HG03039 (cell line): Measurements from ENCODE around the gene RETREG3.
"Not testable (repeated sequence)": the region's sequence is repeated elsewhere in the genome, so short reads cannot be mapped to it uniquely, and the experiment has no call there.

ENCODE experiments used
- ATAC-seq: cut with Tn5 transposase; IDR thresholded peaks from one replicate; pipeline ENCODE4 v1.9.1; 2021; ENCODE audit warnings: mild to moderate bottlenecking, moderate library complexity; ENCODE audit not compliant: unreplicated experiment

Gene RETREG3

DNA sequence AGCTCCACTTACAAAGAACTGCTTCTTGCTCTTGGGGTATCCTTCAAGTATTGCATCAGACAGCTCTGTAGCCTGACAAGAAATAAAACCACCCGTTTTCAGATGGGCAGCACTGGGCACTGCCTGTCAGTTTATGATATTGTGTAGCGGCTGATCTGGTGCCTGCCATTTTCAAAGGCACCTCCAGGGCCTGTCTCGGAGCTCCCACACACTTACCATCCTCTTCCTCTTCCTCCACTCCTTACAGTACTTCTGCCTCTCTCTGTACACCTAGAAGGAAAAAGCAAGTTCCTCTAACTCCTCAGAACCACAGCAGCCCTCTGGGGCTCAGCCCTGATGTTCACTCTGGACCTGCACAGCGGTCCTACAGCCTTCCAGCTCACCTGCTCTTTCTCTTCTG lies 36.1 kb downstream of the RETREG3 start:
- ATAC-seq: no peak

DNA sequence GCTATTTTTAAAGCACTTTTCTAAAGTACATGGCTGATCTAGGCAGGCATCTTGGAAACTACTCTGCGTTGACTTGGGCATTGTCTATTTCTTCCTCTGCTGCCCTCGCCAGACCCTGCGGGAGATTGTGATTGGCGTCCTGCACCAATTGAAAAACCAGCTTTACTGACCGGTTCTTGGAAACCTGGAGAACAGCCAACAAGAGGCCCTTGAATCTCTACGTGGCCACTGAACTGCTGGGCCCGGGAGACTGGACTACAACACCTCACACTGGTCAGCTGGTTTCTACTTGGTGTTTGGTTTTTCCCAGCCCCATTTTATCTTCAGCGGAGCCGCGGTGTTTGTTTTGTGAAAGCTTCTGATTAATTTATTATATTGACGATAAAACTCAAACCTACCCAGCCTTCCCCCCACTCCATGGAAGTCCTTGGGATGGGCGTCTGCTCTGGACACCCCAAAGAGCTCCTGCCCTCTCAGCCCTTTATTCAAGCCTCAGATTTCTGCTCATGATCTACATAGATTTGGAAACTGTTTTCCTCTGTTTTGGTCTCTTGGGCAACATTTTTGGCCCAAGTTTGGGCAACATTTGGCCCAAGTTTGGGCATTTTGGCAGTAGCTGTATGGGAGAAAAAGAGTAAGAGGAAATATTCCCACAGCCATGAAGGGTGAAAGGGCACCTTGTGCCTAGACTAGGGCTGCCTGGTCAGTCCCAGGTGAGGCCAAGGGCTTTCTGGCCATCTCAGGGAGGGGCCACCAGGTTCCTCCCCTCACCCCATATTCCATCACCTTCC lies 37.5 kb downstream of the RETREG3 start:
- ATAC-seq: no peak

DNA sequence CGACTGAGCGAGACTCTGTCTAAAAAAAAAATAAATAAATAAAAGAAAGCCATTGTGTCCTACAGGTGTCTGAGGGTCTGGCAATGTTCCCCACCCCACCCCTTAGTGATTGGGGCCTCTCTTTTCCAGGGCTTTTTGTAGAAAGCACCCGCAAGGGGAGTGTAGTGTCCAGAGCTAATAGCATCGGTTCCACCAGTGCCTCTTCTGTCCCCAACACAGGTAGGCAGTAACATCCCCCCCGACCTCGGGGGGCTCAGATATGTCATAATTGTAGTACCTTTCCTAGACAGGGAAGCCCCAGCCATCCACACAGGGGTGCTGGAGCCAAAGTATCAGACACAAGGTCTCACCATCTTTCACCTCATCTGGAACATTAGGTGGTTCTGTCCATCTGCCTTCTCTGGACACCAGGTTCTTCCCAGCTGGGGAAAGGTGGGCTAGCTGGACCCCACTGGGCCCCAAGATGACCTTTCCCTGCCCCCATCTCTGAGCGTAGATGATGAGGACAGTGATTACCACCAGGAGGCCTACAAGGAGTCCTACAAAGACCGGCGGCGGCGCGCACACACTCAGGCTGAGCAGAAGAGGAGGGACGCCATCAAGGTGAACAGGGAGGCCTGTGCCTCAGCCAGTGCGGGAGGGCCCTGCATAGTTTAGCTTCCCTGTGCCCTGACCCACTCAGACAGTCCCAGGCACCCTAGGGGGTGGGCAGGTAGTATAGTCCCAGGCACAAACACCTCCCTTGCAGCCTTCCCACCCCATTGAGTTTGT lies 40.6 kb downstream of the RETREG3 start:
- no peak for ATAC-seq

DNA sequence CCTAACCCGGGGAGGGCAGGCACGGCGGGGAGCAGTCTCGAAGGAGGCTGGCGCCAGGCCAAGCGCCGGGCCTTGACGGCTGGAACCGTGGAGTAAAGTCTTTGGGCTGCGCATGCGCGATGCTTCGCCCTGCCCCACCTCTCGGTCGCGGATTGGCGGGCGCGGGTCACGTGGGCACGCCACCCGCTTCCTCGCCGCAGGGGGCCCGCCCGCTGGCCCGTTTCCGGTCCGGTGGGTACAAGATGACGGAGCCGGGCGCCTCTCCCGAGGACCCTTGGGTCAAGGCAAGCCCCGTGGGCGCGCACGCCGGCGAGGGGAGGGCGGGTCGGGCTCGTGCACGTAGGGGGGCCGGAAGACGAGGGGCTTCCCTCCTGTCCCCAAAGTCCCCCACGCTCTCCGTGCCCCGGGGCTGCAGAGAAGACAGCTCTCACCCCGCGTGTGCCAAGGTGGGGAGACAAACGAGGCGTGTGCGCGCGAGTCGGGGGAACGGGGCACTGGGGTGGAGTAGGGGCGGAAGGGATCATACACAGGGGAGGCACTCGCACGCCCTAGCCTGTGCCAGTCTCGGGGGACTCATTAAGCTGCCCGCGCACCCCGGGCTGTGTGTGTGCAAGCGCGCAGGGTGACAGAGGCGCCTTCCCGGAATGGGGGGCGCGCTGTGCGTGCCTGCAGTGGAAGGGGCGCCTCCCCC lies 42.1 kb downstream of the RETREG3 start, which contains the start of gene MLX:
TSS of gene MLX (plus strand) at position 218 of the 691 bp plus-strand sequence. CDS start at position 243, 25 bp downstream.
- peak; percentile 43 for ATAC-seq

DNA sequence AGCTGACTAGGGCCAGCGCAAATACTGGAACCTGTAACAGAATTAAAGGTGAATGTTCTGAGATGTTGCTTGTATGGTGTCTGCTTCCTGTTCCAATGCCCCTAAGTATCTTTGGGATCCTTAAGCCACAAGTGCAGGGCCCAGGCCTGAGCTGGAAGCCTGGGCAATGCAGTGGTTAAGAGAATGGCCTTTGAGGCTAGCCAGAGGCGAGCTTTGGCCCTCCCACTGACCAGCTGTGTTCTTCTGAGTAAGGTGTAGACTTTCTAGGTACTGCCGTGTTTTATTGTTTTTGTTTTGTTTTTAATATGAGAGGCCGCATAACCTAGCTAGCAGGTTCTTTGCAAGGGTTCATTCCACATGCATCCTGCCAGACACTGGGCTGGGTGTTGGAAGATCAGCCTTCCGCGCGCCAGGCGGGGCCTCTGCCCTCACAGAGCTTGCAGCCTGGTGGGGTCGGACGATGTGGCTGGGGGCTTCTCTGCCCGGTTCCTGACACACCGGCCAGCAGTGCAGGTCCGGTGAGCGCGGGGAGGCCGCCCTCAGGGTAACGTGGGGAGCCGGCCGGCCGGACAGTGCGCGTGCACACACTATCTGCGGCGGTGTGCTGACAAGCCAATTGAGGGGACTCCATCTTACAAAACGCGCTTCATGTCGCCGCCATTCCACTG lies 42.8 kb downstream of the RETREG3 start:
- no peak for ATAC-seq

DNA sequence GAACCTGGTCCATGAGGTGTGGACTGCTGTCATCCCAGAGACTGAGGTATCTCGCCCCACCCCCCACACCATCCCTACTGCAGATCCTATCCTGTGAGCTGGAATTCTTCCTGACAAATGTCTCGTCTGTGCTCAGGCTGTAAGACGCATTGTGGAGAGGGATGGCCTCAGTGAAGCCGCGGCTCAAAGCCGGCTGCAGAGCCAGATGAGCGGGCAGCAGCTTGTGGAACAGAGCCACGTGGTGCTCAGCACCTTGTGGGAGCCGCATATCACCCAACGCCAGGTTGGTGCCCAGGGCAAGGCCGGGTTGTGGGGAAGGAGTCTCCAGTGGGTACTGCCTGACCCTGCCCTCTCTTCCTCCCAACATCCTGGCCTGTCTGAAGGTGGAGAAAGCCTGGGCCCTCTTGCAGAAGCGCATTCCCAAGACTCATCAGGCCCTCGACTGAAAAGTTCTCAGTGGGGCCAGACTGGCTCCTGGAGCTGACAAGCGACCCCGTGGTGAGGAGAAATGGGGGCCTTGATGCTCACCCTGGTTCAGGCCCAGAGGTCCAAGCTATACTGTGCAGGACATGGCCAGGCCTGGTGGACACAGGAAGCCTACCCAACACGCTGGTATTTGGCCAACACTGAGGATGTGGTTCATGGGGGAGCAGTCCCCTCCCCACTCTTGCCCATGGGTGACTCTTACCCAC lies 43.5 kb downstream of the RETREG3 start:
- ATAC-seq: no peak

DNA sequence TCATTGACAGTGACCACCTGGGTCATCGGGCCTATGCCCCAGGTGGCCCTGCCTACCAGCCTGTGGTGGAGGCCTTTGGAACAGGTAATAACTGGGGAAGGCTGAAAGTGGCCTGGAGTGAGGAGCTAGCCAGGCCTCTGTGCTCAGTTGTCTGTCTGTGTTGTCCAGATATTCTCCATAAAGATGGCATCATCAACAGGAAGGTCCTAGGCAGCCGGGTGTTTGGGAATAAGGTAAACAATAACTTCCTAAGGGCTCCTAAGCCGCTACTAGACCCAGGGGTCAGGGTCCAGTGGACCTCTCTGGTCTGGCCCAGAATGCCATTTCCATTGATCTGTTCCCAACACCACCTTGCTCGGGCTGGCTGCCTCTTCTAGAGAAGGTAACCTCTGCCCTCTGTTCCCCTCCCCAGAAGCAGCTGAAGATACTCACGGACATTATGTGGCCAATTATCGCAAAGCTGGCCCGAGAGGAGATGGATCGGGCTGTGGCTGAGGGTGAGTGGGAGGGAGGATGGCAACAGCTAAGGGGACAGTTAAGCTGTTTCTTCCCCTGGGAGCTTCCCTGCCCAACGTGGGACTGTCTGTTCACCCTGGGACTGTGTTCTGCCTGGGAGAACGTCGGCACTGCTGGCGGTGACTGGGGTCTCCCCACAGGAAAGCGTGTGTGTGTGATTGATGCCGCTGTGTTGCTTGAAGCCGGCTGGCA lies 44.2 kb downstream of the RETREG3 start:
- ATAC-seq: no peak

DNA sequence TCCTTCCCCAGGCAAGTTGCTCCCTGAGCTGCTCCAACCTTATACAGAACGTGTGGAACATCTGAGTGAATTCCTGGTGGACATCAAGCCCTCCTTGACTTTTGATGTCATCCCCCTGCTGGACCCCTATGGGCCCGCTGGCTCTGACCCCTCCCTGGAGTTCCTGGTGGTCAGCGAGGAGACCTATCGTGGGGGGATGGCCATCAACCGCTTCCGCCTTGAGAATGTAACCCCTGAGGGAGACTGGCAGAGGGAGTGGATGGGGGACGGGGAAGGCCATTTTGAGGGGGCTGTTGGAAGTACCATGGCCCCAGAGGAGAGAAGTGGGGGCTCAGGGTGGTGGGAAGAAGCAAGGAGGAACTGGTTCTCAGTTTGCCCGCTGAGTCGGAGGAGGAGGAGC lies 45.2 kb downstream of the RETREG3 start:
- ATAC-seq: no peak

DNA sequence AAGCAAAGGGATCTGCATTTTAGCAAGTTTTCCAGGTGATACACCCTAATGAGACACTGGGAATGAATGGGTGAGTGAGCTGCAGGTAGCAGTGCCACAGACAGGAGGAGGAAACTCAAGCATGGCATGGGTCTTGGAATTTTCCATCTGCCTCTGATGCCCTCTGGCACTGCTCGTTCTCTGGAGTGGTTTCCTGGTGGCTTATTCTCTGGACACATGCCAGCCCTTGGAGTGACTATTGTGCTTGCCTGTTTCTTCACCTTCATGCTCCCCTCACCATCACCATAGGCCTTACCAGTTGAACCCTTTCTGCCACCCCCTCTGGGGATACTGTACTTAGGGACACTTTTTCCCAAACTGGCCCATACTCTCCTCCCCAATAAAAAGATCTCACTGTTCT lies 45.6 kb downstream of the RETREG3 start:
- ATAC-seq: no peak

DNA sequence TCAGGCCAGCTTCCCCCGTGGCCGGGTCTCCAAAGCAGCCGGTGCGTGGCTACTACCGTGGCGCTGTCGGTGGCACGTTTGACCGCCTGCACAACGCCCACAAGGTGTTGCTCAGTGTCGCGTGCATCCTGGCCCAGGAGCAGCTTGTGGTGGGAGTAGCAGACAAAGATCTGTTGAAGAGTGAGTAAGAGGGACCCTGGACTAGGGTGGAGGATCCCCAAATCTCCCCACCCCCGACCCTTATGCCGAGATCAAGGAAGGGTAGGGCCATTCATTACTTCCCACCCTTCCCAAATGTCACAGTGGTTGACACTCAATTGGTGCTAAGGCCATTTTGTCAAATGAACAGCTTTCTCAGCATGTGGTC lies 46.0 kb downstream of the RETREG3 start:
- ATAC-seq: no peak

DNA sequence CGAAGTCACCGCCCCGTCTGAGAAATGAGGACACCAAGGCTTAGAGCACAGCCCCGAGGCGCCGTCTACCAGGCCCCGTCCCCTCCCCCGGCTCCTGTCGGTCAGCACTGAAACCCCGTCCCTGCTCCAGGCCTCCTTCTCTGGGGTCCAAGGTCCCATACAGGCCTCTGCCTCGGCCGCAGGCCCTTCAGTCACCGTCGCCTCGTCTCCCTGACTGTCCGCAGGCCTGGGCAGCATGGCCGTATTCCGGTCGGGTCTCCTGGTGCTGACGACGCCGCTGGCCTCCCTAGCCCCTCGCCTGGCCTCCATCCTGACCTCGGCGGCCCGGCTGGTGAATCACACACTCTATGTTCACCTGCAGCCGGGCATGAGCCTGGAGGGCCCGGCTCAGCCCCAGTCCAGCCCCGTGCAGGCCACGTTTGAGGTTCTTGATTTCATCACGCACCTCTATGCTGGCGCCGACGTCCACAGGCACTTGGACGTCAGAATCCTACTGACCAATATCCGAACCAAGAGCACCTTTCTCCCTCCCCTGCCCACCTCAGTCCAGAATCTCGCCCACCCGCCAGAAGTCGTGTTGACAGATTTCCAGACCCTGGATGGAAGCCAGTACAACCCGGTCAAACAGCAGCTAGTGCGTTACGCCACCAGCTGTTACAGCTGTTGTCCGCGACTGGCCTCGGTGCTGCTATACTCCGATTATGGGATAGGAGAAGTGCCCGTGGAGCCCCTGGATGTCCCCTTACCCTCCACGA lies 46.6 kb downstream of the RETREG3 start:
- no peak for ATAC-seq

DNA sequence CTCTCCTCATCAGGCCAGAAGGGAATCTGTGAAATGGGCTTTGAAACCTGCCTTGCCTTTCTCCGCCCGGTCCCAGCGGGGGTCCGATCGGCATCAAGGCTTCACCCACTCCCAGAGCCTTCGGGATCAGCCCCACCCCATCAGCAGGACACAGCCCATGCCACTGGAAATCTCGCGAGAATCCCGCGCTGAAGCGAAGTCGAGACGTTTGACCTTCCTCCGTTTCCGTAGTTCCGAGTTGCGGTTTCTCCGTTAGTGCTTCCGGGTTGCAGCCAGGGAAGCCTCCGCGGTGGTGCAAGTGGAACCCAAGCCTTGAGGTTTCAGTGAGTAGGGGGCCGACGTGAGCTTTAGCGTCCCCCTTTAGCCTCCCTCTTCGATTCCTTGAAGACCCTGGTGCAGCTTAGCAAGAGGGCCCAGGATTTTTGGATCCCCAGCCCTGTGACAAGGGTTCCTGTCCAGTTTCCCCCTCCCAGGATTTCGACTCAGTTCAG lies 47.2 kb downstream of the RETREG3 start, which contains the start of gene COASY:
TSS of gene COASY (plus strand) at position 252 of the 491 bp plus-strand sequence. CDS start 475 bp downstream, outside the sequence.
- no peak for ATAC-seq

DNA sequence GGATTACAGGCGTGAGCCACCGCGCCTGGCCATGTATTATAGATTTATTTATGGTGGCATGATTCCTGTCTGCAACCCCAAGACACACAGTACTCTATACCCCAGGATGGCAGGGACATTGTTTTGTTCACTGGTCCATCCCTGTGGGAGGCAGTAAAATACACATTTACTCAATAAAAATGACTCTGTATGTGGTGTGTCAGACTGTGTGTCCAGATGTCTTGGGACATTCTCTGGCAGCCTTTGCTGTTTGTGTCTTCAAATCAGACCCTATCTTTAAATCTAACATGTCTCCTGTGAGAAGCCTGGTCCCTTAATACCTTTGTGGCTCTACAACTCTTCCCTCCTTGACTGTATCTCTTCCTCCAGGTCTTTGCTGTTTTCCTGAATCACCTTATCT lies 48.9 kb downstream of the RETREG3 start:
- no peak for ATAC-seq

DNA sequence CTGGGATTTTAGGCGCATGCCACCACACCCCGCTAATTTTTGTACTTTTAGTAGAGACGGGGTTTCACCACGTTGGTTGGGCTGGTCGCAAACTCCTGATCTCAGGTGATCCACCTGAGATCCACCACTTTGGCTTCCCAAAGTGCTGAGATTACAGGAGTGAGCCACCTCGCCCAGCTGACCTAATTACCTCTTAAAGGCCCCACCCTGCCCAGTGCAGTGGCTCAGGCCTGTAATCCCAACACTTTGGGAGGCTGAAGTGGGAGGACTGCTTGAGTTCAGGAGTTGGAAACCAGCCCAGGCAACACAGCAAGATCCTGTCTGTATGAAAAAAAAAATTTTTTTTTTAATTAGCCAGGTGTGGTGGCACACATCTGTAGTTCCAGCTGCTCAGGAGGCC lies 50.1 kb downstream of the RETREG3 start:
- no peak for ATAC-seq

DNA sequence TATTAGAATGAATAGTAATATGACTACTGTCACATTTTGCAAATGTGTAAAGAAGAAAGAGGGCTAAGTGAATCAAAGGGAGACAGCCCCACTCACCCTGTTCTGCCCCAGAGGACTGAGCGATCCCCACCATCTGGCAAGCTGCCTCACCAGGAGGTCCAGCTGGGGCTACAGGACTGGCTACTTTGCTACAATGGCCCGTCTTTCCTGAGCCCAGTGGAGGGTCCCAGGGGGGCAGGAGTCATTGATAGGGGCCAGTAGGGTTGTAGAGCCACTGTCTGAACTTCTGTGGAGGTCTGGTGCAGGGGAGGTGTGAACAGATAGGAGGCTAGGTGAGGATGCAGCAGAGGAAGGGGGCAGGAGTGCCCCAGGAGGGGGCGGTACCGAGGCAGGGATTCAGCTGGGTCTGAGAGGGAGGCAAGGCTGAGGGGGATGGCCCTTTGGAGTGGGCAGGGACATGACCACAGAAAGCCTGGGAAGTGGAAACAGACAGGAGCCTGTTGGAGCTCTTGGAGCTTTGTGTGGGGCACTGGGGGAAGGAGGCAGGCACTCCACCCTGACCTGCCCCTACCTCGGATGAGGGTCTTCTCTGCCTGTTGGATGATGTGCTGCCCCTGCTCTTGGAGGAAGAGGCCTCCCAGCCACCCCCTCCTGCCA lies 53.1 kb downstream of the RETREG3 start:
- ATAC-seq: not testable (repeated sequence)

DNA sequence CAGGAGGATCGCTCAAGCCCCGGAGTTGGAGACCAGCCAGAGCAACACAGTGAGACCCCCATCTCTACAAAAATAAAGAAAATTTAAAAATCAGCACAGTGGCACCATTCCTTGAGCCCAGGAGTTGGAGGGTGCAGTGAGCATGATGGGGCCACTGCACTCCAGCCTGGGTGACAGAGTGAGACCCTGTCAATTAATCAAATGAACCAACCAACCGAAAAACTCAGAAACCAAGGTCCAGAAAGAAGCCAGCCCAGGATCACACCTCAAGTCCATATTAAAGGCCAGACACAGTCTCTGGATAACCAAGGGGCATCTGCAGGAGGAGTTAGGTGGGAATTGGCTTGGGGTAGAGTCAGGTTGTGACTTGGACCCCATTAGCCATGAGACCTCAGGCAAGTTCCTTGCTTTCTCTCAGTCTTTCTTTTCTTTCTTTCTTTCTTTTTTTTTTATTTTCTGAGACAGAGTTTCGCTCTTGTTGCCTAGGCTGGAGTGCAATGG lies 54.0 kb downstream of the RETREG3 start:
- ATAC-seq: no peak

DNA sequence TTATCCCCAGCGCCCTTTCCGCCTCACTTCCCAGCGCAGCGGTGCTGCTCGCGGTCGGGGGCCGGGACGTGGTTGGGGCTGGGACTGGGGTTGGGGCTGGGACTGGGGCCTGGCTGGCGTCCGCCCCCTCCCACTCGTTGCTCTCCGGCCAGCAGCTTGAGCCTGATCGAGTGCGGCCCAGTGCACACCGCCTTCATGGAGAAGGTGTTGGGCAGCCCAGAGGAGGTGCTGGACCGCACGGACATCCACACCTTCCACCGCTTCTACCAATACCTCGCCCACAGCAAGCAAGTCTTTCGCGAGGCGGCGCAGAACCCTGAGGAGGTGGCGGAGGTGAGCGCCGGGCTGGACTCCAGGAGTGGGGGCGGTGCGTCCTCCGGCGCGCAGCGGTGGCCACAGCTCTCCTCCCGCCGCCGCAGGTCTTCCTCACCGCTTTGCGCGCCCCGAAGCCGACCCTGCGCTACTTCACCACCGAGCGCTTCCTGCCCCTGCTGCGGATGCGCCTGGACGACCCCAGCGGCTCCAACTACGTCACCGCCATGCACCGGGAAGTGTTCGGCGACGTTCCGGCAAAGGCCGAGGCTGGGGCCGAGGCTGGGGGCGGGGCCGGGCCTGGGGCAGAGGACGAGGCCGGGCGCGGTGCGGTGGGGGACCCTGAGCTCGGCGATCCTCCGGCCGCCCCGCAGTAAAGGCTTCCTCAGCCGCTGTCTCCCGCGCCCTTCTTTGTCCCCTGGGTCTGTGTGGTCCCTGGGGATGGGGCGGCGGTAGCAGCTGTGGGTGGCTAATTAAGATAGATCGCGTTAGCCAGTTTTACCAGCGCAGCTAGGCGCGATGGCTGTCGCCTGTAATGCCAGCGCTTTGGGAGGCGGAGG lies 54.7 kb downstream of the RETREG3 start:
- ATAC-seq: peak; percentile 61
